Measurements from ENCODE around the gene PROZ. TPM values are rescaled to one million over a fixed set of nuclear protein-coding genes. Genes with fewer than 3 reads are reported as not detected.

PROZ gene
- total and polyA plus RNA-seq, 12 donors: 0.03 to 0.20 TPM; not detected in 10

DNA sequence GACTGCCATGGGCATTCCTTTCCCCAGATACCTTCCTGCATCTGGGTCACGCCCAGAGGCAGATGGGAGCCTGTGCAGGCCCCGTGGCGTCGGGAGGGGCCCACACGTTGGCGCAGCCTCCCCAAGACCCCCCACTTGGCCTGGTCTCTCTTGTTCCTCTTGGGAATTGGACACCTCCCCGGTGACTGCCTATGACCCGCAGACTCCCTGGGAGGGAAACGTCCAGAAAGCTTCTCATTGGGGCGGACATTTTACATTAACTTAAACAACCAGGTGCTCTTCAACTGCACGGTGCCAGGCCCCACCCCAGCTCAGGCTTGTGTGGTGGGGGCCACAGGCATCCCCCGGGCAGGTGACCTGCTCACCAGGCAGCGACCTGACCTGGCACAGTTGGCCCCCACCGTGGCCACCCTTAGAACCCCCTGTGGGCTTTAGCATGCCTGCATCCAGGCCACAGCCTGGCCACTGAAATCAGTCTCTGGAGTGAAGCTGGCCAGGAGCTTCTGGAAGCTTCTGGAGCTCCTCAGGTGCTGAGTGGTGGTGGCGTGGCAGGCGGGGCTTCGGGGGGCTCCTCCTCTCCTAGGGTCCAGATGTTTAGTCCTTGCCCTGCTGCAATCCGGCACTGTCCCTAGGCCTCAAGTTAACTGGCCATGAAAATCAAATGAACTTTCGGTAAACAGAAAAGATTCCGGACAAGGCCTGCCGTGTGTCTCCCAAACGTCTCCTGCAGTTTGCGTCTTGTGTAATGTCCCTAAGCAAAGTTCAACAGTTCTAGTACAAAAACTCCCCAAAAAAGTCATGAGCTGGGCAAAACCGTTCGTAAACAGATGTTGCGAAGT lies 8.5 kb upstream of the PROZ start:
- Histone ChIP-seq H3K4me3 (no peak overlapping the region), H3K27ac (no peak overlapping the region), H3K36me3 (no peaks in the 10 kb centered on the region), H3K9me3 (no peaks in the 10 kb centered on the region), H3K4me1 (peaks cover 8 to 25% (median 12%) of the 10 kb centered on the region in 9 donors), H3K27me3 (peaks cover 0 to 20% (median 0%) of the 10 kb centered on the region in 7 donors)
- ATAC-seq (no peak), DNase-seq (no peak)
- no peak for TF ChIP-seq CTCF (IDR thresholded peaks at IDR 0.05)
- intact Hi-C loops (cut with DNase I): loop anchor here in 2 of 10 donors (10.0 kb wide), 2 partner anchors 65 to 115 kb away; no protein-coding TSS in a partner anchor
- WGBS, 2 donors: 90 to 93% methylated on average over 26 of the region's 26 CpGs

- Histone ChIP-seq H3K9me3 (peaks cover 0 to 4% (median 0%) of the 10 kb centered on the region in 11 donors), H3K4me1 (peaks cover 8 to 25% (median 12%) of the 10 kb centered on the region in 9 donors), H3K4me3 (no peak overlapping the region), H3K27ac (no peak overlapping the region), H3K27me3 (peaks cover 0 to 20% (median 0%) of the 10 kb centered on the region in 7 donors), H3K36me3 (no peaks in the 10 kb centered on the region)
- DNase-seq: no peak
- 88 to 90% methylated on average over 31 of the region's 31 CpGs for WGBS, 2 donors
- no peak for TF ChIP-seq CTCF (IDR thresholded peaks at IDR 0.05)
- intact Hi-C loops (cut with DNase I): loop anchor here in 2 of 10 donors (10.0 kb wide), 2 partner anchors 64 to 116 kb away; no protein-coding TSS in a partner anchor
- ATAC-seq: no peak
Measured at GRCh38 chr13:113150550-113151365, 7.7 kb upstream of the PROZ start.

GRCh38 chr13:113151745-113152690 lies 6.4 kb upstream of the PROZ start:
- peaks cover 8 to 25% (median 12%) of the 10 kb centered on the region in 9 donors for H3K4me1 ChIP-seq
- H3K4me3 ChIP-seq: peak overlapping the region in 8 of 10 donors; percentile 45 to 62 (median 52)
- peaks cover 0 to 20% (median 0%) of the 10 kb centered on the region in 7 donors for H3K27me3 ChIP-seq
- no peak for DNase-seq
- WGBS, 2 donors: 57 to 58% methylated on average over 26 to 28 of the region's 28 CpGs
- intact Hi-C loops (cut with DNase I): loop anchor here in 2 of 10 donors (2.0 to 10.0 kb wide), 3 partner anchors 63 to 117 kb away; no protein-coding TSS in a partner anchor
- H3K27ac ChIP-seq: peak overlapping the region in 8 of 10 donors; percentile 86 to 93 (median 87)
- peaks cover 0 to 10% (median 0%) of the 10 kb centered on the region in 11 donors for H3K9me3 ChIP-seq
- no peaks in the 10 kb centered on the region for H3K36me3 ChIP-seq
- peak in 7 of 8 donors; percentile 21 to 38 (median 28) for ATAC-seq
- no peak for TF ChIP-seq CTCF (IDR thresholded peaks at IDR 0.05)
